ENCODE results near the gene FAM47E. TPM values are rescaled to one million over a fixed set of nuclear protein-coding genes. Genes with fewer than 3 reads are reported as not detected.

FAM47E gene
- total and polyA plus RNA-seq, 2 of the 13 experiments (the other 11 are each of a cell fraction or from before 2014, with no cell fraction given), result 0.33 to 0.66 TPM

GRCh38 chr4:76275486-76276124, 24.1 kb downstream of the FAM47E start (continued):
- TF ChIP-seq JUNB (CRISPR knock-in tag; IDR thresholded peaks at IDR 0.05; ENCODE audit: borderline replicate concordance) (no peak), ZNF432 (CRISPR knock-in tag; IDR thresholded peaks at IDR 0.05; ENCODE audit: borderline replicate concordance) (no peak), ADNP (CRISPR knock-in tag; IDR thresholded peaks at IDR 0.05) (no peak), AKAP8 (CRISPR knock-in tag; IDR thresholded peaks at IDR 0.05) (no peak), U2AF1 (optimal IDR thresholded peaks at IDR 0.05; ENCODE audit: low read depth, low read length) (no peak), ZNF83 (CRISPR knock-in tag; IDR thresholded peaks at IDR 0.05; ENCODE audit: borderline replicate concordance) (no peak), ZNF292 (CRISPR knock-in tag; IDR thresholded peaks at IDR 0.05; ENCODE audit: borderline replicate concordance, low read depth) (no peak), CAMTA2 (CRISPR knock-in tag; IDR thresholded peaks at IDR 0.05; ENCODE audit: borderline replicate concordance) (no peak), ZNF431 (CRISPR knock-in tag; IDR thresholded peaks at IDR 0.05; ENCODE audit: borderline replicate concordance, low read depth) (no peak), TBL1XR1 (IDR thresholded peaks at IDR 0.05; ENCODE audit: borderline replicate concordance, low read length, partially characterized antibody) (no peak), IKZF1 (IDR thresholded peaks at IDR 0.05) (no peak), ZNF878 (CRISPR knock-in tag; IDR thresholded peaks at IDR 0.05) (peak; percentile 53; the same call in 1 of the 2 replicates), KDM1A (CRISPR knock-in tag; IDR thresholded peaks at IDR 0.05) (no peak), ZNF687 (CRISPR knock-in tag; IDR thresholded peaks at IDR 0.05) (no peak), KLF9 (CRISPR knock-in tag; IDR thresholded peaks at IDR 0.05; ENCODE audit: low read depth) (no peak), YY1 (IDR thresholded peaks at IDR 0.05; ENCODE audit: insufficient read depth, insufficient replicate concordance, low read depth, low read length) (peak; percentile 20)
- TF ChIP-seq, protein P1, sequence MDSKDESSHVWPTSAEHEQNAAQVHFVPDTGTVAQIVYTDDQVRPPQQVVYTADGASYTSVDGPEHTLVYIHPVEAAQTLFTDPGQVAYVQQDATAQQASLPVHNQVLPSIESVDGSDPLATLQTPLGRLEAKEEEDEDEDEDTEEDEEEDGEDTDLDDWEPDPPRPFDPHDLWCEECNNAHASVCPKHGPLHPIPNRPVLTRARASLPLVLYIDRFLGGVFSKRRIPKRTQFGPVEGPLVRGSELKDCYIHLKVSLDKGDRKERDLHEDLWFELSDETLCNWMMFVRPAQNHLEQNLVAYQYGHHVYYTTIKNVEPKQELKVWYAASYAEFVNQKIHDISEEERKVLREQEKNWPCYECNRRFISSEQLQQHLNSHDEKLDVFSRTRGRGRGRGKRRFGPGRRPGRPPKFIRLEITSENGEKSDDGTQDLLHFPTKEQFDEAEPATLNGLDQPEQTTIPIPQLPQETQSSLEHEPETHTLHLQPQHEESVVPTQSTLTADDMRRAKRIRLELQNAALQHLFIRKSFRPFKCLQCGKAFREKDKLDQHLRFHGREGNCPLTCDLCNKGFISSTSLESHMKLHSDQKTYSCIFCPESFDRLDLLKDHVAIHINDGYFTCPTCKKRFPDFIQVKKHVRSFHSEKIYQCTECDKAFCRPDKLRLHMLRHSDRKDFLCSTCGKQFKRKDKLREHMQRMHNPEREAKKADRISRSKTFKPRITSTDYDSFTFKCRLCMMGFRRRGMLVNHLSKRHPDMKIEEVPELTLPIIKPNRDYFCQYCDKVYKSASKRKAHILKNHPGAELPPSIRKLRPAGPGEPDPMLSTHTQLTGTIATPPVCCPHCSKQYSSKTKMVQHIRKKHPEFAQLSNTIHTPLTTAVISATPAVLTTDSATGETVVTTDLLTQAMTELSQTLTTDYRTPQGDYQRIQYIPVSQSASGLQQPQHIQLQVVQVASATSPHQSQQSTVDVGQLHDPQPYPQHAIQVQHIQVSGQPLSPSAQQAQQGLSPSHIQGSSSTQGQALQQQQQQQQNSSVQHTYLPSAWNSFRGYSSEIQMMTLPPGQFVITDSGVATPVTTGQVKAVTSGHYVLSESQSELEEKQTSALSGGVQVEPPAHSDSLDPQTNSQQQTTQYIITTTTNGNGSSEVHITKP (CRISPR knock-in tag; IDR thresholded peaks at IDR 0.05; ENCODE audit: low read depth), result peak; percentile 40; the same call in 1 of the 2 replicates
- TF ChIP-seq, protein P2, sequence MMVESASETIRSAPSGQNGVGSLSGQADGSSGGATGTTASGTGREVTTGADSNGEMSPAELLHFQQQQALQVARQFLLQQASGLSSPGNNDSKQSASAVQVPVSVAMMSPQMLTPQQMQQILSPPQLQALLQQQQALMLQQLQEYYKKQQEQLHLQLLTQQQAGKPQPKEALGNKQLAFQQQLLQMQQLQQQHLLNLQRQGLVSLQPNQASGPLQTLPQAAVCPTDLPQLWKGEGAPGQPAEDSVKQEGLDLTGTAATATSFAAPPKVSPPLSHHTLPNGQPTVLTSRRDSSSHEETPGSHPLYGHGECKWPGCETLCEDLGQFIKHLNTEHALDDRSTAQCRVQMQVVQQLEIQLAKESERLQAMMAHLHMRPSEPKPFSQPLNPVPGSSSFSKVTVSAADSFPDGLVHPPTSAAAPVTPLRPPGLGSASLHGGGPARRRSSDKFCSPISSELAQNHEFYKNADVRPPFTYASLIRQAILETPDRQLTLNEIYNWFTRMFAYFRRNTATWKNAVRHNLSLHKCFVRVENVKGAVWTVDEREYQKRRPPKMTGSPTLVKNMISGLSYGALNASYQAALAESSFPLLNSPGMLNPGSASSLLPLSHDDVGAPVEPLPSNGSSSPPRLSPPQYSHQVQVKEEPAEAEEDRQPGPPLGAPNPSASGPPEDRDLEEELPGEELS (CRISPR knock-in tag; IDR thresholded peaks at IDR 0.05), result peak; percentile 86
